ENCODE data around the gene IRS1. TPM values are rescaled to one million over a fixed set of nuclear protein-coding genes. Genes with fewer than 3 reads are reported as not detected.

Gene IRS1
- total and polyA plus RNA-seq, 2 donors from 2014 or later = 4.5 to 13.4 TPM

- no peak overlapping the region for H3K4me3 ChIP-seq (ENCODE audit: low read length in 3 of 3)
- no peaks in the 10 kb centered on the region for H3K27me3 ChIP-seq (ENCODE audit: control insufficient read depth, insufficient read depth, low read length)
- no peak overlapping the region for H3K27ac ChIP-seq (ENCODE audit: low read depth in 2 of 2, low read length in 2 of 2)
- intact Hi-C loops (cut with DNase I) = no loop called here
- DNase-seq (peak in 1 of 5 donors; percentile 19), FAIRE-seq (no peak)
- H3K9me3 ChIP-seq (ENCODE audit: control insufficient read depth in 2 of 3, insufficient read depth in 1 of 3, low read length in 3 of 3) = no peaks in the 10 kb centered on the region
- H3K9ac ChIP-seq (ENCODE audit: low read length in 3 of 3) = no peak overlapping the region
- TF ChIP-seq CTCF (IDR thresholded peaks at IDR 0.05; ENCODE audit: borderline replicate concordance, extremely low read depth, insufficient read depth) = no peak
- peaks cover 2 to 12% (median 7%) of the 10 kb centered on the region in 3 donors for H3K4me1 ChIP-seq (ENCODE audit: control insufficient read depth in 2 of 3, insufficient read depth in 2 of 3, low read depth in 1 of 3, low read length in 3 of 3)
- H3K36me3 ChIP-seq (ENCODE audit: control insufficient read depth in 2 of 3, insufficient read depth in 3 of 3, low read length in 3 of 3) = no peaks in the 10 kb centered on the region
These were observed 104.9 kb downstream of the IRS1 start for GRCh38 chr2:226694586-226695284.

- H3K27me3 ChIP-seq (ENCODE audit: control insufficient read depth, insufficient read depth, low read length) = no peaks in the 10 kb centered on the region
- no peaks in the 10 kb centered on the region for H3K36me3 ChIP-seq (ENCODE audit: control insufficient read depth in 2 of 3, insufficient read depth in 3 of 3, low read length in 3 of 3)
- FAIRE-seq (no peak), DNase-seq (peak in 1 of 5 donors; percentile 39)
- no peak overlapping the region for H3K4me3 ChIP-seq (ENCODE audit: low read length in 3 of 3)
- peaks cover 2 to 12% (median 7%) of the 10 kb centered on the region in 3 donors for H3K4me1 ChIP-seq (ENCODE audit: control insufficient read depth in 2 of 3, insufficient read depth in 2 of 3, low read depth in 1 of 3, low read length in 3 of 3)
- no peak for TF ChIP-seq CTCF (IDR thresholded peaks at IDR 0.05; ENCODE audit: borderline replicate concordance, extremely low read depth, insufficient read depth)
- no peak overlapping the region for H3K9ac ChIP-seq (ENCODE audit: low read length in 3 of 3)
- intact Hi-C loops (cut with DNase I) = no loop called here
- H3K9me3 ChIP-seq (ENCODE audit: control insufficient read depth in 2 of 3, insufficient read depth in 1 of 3, low read length in 3 of 3) = no peaks in the 10 kb centered on the region
- no peak overlapping the region for H3K27ac ChIP-seq (ENCODE audit: low read depth in 2 of 2, low read length in 2 of 2)
These were observed 105.5 kb downstream of the IRS1 start for GRCh38 chr2:226694149-226694548.

- DNase-seq (peak in 1 of 5 donors; percentile 41), FAIRE-seq (no peak)
- Histone ChIP-seq H3K27ac (ENCODE audit: low read depth in 2 of 2, low read length in 2 of 2) (no peak overlapping the region), H3K4me1 (ENCODE audit: control insufficient read depth in 2 of 3, insufficient read depth in 2 of 3, low read depth in 1 of 3, low read length in 3 of 3) (peaks cover 2 to 12% (median 7%) of the 10 kb centered on the region in 3 donors), H3K36me3 (ENCODE audit: control insufficient read depth in 2 of 3, insufficient read depth in 3 of 3, low read length in 3 of 3) (no peaks in the 10 kb centered on the region), H3K27me3 (ENCODE audit: control insufficient read depth, insufficient read depth, low read length) (no peaks in the 10 kb centered on the region), H3K9ac (ENCODE audit: low read length in 3 of 3) (no peak overlapping the region), H3K4me3 (ENCODE audit: low read length in 3 of 3) (no peak overlapping the region), H3K9me3 (ENCODE audit: control insufficient read depth in 2 of 3, insufficient read depth in 1 of 3, low read length in 3 of 3) (no peaks in the 10 kb centered on the region)
- intact Hi-C loops (cut with DNase I) = no loop called here
- no peak for TF ChIP-seq CTCF (IDR thresholded peaks at IDR 0.05; ENCODE audit: borderline replicate concordance, extremely low read depth, insufficient read depth)
These were observed 106.1 kb downstream of the IRS1 start for GRCh38 chr2:226693521-226693920.
